Naive thymus-derived CD8-positive, alpha-beta T cell (primary cell): ENCODE results near the gene SPINK1. TPM values are rescaled to one million over a fixed set of nuclear protein-coding genes. Genes with fewer than 3 reads are reported as not detected.
A peak's percentile ranks its signal among the peaks of the same experiment; 100 is the strongest.
"Not testable (repeated sequence)": the region's sequence is repeated elsewhere in the genome, so short reads cannot be mapped to it uniquely, and the experiment has no call there.

ENCODE experiments used
- ATAC-seq, 2 donors: fragments of 150-1000 bp; cut with Tn5 transposase in 1 of 2; sonication (Bioruptor Pico), chemical (Tn5 transposase) in 1 of 2; 1 replicate in 1 of 2; 2 replicates in 1 of 2; pipeline ENCODE4 v1.10.0; 2021; ENCODE audit warnings: mild to moderate bottlenecking in 2 of 2, moderate library complexity in 2 of 2
- POLR2A ChIA-PET: fragments of 350-600 bp; sonication (Branson Sonifier 250); formaldehyde crosslinking; loops from one replicate; lab custom pipeline; 2021; ENCODE audit warnings: antibody characterized with exemption; lab: Charles Lee
- DNase-seq, 10 donors: peaks; one replicate each; pipeline versions ENCODE4 v3.0.0 to v3.0.0-alpha.2; 2020 to 2022
- H3K27ac Mint-ChIP-seq, 10 donors: one replicate each; pipeline ENCODE4 v1.8.0; 2020 to 2022; ENCODE audit warnings: mild to moderate bottlenecking in 10 of 10, mixed read lengths in 10 of 10, moderate library complexity in 4 of 10, inconsistent platforms in 1 of 10
- H3K27me3 Mint-ChIP-seq, 5 donors: one replicate each; pipeline ENCODE4 v1.8.0; 2021 to 2022; ENCODE audit warnings: mixed read lengths in 5 of 5
- H3K36me3 Mint-ChIP-seq, 3 donors: one replicate each; pipeline ENCODE4 v1.8.0; 2020 to 2022; ENCODE audit warnings: mixed read lengths in 3 of 3, mild to moderate bottlenecking in 2 of 3, inconsistent platforms in 1 of 3
- H3K4me1 Mint-ChIP-seq, 4 donors: one replicate each; pipeline ENCODE4 v1.8.0; 2021 to 2022; ENCODE audit warnings: mixed read lengths in 4 of 4
- H3K4me3 Mint-ChIP-seq, 10 donors: one replicate each; pipeline ENCODE4 v1.8.0; 2020 to 2022; ENCODE audit warnings: mild to moderate bottlenecking in 10 of 10, mixed read lengths in 10 of 10, moderate library complexity in 6 of 10, inconsistent platforms in 1 of 10
- H3K9me3 Mint-ChIP-seq, 9 donors: one replicate each; pipeline ENCODE4 v1.8.0; 2020 to 2022; ENCODE audit warnings: mixed read lengths in 9 of 9, mild to moderate bottlenecking in 3 of 9, inconsistent platforms in 1 of 9, moderate library complexity in 1 of 9
- polyA plus RNA-seq, 3 donors: library from polyadenylated mRNA; unstranded; fragments of 300-500 nt; fragmentation: Illumina TruSeq; gene quantifications; one replicate each; pipeline ENCODE4 v1.2.3, GENCODE V29; 2021
- total RNA-seq, 8 experiments: library from RNA in 2 of 8; stranded (reverse) in 2 of 8; gene quantifications; one replicate each; pipeline ENCODE4 v1.2.3 and lab custom pipeline; 2021 to 2026

Gene SPINK1
- total and polyA plus RNA-seq, 5 experiments from 2014 or later: not detected

DNA sequence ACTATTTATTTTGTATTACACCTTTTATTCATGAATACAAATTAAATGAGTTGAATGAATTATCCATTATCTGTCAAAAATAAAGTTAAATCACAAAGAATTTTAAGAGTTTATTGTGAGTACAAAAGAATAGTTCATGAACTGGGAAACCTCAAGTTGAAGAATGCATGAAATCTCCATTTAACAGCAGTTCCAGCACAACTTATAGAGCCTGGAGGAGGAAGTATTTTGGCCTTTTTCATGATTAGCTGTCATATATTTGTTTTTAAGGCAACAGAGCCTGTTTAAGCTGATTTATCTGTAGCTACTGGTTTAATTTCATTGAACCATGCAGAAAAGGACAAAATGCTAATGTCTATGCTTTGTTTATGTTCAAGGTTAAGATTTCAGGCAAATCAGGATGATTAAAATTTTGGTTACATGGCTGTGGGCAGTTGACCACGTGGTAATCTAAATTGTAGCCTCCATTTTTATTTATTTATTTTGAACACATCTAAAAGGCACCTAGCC lies 12.2 kb downstream of the SPINK1 start:
- peaks cover 0 to 9% (median 0%) of the 10 kb centered on the region in 5 donors for H3K27me3 Mint-ChIP-seq
- no peaks in the 10 kb centered on the region for H3K9me3 Mint-ChIP-seq
- no peak for DNase-seq
- POLR2A ChIA-PET: no interaction called here
- no peak overlapping the region for H3K4me3 Mint-ChIP-seq
- no peak overlapping the region for H3K27ac Mint-ChIP-seq
- H3K4me1 Mint-ChIP-seq: no peaks in the 10 kb centered on the region
- no peaks in the 10 kb centered on the region for H3K36me3 Mint-ChIP-seq
- ATAC-seq: no peak

- POLR2A ChIA-PET: no interaction called here
- H3K9me3 Mint-ChIP-seq: no peaks in the 10 kb centered on the region
- H3K4me3 Mint-ChIP-seq: no peak overlapping the region
- no peak for DNase-seq
- H3K27me3 Mint-ChIP-seq: peaks cover 0 to 9% (median 0%) of the 10 kb centered on the region in 5 donors
- H3K27ac Mint-ChIP-seq: no peak overlapping the region
- no peak for ATAC-seq
- no peaks in the 10 kb centered on the region for H3K4me1 Mint-ChIP-seq
- no peaks in the 10 kb centered on the region for H3K36me3 Mint-ChIP-seq
These were observed 13.2 kb downstream of the SPINK1 start for GRCh38 chr5:147818290-147818689.

DNA sequence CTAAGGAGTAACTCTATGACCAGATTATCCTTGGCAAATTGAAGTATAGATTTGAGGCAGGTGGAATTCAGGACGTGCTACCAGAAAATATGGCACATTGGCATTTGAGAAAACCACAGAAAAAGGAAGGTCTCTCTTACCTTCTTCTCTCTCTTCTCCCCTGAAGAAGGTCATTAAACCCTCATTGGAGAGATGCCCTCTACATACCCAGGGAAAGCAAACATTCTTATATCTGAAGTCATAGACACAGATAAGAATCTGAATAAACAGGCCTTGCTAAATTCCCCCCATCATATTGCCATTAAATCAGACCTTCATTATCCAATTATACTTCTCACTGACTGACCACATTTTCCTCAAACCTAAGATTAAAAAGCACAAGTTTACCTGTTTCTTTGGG lies 17.8 kb downstream of the SPINK1 start:
- H3K36me3 Mint-ChIP-seq: no peaks in the 10 kb centered on the region
- H3K27me3 Mint-ChIP-seq: no peaks in the 10 kb centered on the region
- no peak overlapping the region for H3K27ac Mint-ChIP-seq
- DNase-seq (no peak), ATAC-seq (no peak)
- no peaks in the 10 kb centered on the region for H3K4me1 Mint-ChIP-seq
- H3K9me3 Mint-ChIP-seq: no peaks in the 10 kb centered on the region
- POLR2A ChIA-PET: no interaction called here
- no peak overlapping the region for H3K4me3 Mint-ChIP-seq

DNA sequence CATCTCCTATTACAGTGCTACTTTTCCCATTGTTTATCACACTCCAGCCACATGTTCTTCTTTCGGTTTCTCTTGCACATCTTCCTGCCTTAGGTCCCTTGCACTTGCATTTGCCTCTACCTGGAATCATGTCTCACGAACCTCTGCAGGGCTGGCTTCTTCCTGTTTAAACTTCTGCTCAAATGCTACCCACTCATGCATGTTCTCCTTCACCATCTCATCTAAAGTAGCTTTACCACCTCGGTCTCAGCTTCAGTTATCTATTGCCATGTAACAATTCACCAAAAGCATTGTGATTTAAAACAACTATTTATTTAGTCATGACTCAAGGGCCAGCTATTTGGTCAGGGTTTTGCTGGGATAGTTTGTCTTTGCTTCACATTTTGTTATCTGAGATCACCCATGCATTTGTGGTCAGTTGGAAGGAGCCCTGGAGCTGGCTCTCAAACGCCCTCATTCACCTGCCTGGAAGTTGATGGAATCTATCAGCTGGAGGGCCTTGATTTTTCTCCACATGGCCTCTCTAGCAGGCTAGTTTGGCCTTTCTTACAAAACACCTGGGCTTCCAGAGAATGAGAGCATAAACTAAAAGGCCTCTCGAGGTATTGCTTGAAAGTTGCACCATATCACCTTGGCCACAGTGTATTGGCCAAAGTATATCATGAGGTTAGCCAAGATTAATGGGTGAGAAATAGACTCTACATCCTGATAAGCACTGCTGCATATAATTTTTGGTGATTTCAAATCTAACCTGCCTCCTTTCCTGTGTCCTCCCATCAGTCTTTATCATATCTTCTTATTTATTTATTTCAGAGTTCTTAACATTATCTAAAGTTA lies 21.4 kb downstream of the SPINK1 start:
- ATAC-seq: no peak
- peaks cover 0 to 2% (median 0%) of the 10 kb centered on the region in 5 donors for H3K27me3 Mint-ChIP-seq
- H3K4me3 Mint-ChIP-seq: no peak overlapping the region
- DNase-seq: no peak
- no peaks in the 10 kb centered on the region for H3K9me3 Mint-ChIP-seq
- peaks cover 0 to 9% (median 6%) of the 10 kb centered on the region in 4 donors for H3K4me1 Mint-ChIP-seq
- POLR2A ChIA-PET: no interaction called here
- H3K36me3 Mint-ChIP-seq: no peaks in the 10 kb centered on the region
- H3K27ac Mint-ChIP-seq: no peak overlapping the region

DNA sequence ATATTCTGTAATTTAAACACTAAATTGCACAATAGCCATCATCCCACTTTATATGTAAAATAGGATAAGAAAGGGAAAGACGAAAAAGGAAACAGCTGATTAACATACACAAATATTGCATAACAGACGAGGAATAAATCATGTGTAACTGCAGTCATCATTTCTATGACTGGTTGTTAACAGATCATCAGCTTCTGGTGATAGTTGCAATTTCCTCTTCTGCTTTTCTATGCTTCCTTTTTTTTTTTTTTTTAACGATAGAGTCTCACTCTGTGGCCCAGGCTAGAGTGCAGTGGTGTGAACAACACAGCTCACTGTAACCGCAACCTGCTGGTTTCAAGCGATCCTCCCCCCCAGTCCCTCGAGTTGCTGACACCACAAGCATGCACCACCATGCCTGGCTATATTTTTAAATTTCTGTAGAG lies 26.4 kb downstream of the SPINK1 start:
- POLR2A ChIA-PET: no interaction called here
- H3K36me3 Mint-ChIP-seq: no peaks in the 10 kb centered on the region
- H3K27ac Mint-ChIP-seq: peak overlapping the region in 4 of 10 donors; percentile 5 to 73 (median 52)
- peak overlapping the region in 3 of 10 donors; percentile 2 to 38 (median 24) for H3K4me3 Mint-ChIP-seq
- H3K27me3 Mint-ChIP-seq: peaks cover 0 to 2% (median 1%) of the 10 kb centered on the region in 5 donors
- ATAC-seq: peak in 1 of 2 donors; percentile 30
- no peaks in the 10 kb centered on the region for H3K9me3 Mint-ChIP-seq
- H3K4me1 Mint-ChIP-seq: peaks cover 0 to 30% (median 11%) of the 10 kb centered on the region in 4 donors
- DNase-seq: peak in 4 of 10 donors; percentile 13 to 43 (median 38)

- POLR2A ChIA-PET: no interaction called here
- ATAC-seq (no peak), DNase-seq (no peak)
- Mint-ChIP-seq H3K4me3 (no peak overlapping the region), H3K27me3 (peaks cover 0 to 7% (median 2%) of the 10 kb centered on the region in 5 donors), H3K4me1 (peaks cover 0 to 30% (median 11%) of the 10 kb centered on the region in 4 donors), H3K9me3 (no peaks in the 10 kb centered on the region), H3K27ac (no peak overlapping the region), H3K36me3 (no peaks in the 10 kb centered on the region)
These were observed 27.1 kb downstream of the SPINK1 start for GRCh38 chr5:147804334-147804733.

DNA sequence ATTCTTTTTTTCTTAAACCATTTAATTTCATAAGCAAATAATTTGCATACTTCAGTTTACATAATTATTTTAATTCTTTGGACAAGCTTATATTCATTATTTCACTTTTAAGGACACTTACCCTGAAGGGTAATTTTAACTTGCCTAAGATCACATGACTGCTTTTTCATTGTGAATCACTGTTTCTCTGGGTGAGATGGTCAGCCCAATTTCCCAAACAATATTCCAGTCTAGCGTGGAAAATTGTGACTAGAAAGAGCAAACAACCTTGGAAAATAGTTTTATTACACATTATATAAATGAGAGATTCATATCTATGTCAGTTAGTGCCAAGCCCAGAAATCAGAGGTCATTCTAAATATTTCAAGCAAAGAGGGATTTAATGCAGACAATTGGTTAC lies 27.5 kb downstream of the SPINK1 start:
- peaks cover 0 to 7% (median 2%) of the 10 kb centered on the region in 5 donors for H3K27me3 Mint-ChIP-seq
- H3K4me3 Mint-ChIP-seq: no peak overlapping the region
- peaks cover 0 to 30% (median 11%) of the 10 kb centered on the region in 4 donors for H3K4me1 Mint-ChIP-seq
- POLR2A ChIA-PET: no interaction called here
- no peaks in the 10 kb centered on the region for H3K36me3 Mint-ChIP-seq
- peak overlapping the region in 1 of 10 donors; percentile 14 for H3K27ac Mint-ChIP-seq
- H3K9me3 Mint-ChIP-seq: no peaks in the 10 kb centered on the region
- no peak for DNase-seq
- no peak for ATAC-seq

GRCh38 chr5:147803161-147803560 lies 28.3 kb downstream of the SPINK1 start:
- POLR2A ChIA-PET, H3K36me3 Mint-ChIP-seq, H3K4me3 Mint-ChIP-seq, H3K27me3 Mint-ChIP-seq, H3K9me3 Mint-ChIP-seq, DNase-seq, ATAC-seq: not testable (repeated sequence)
- H3K4me1 Mint-ChIP-seq: peaks cover 0 to 30% (median 11%) of the 10 kb centered on the region in 4 donors
- H3K27ac Mint-ChIP-seq: peak overlapping the region in 1 of 10 donors; percentile 14

DNA sequence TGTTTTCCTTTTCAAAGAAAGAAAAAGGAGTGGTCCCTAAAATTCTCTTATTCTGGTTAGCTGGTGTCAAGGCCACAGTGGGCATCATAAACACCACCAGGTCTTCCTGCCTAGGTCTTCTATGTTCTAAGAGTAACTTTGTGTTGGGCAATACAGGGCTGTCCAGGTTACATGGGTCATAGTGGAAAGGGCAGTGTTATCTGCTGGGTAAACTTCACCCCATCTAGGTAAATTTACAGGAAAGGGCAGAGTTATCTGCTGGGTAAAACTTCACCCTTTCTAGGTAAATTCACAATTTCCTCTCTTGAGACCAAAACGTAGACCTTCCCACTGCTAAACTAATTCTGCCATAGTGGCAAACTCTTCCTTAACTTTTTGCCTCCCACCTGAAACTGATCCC lies 30.0 kb downstream of the SPINK1 start:
- H3K36me3 Mint-ChIP-seq: no peaks in the 10 kb centered on the region
- peaks cover 0 to 30% (median 11%) of the 10 kb centered on the region in 4 donors for H3K4me1 Mint-ChIP-seq
- no peak for DNase-seq
- H3K27ac Mint-ChIP-seq: no peak overlapping the region
- H3K4me3 Mint-ChIP-seq: no peak overlapping the region
- no peaks in the 10 kb centered on the region for H3K9me3 Mint-ChIP-seq
- H3K27me3 Mint-ChIP-seq: peaks cover 0 to 18% (median 0%) of the 10 kb centered on the region in 5 donors
- no peak for ATAC-seq
- POLR2A ChIA-PET: no interaction called here

GRCh38 chr5:147800491-147800890 lies 31.0 kb downstream of the SPINK1 start:
- no peak for DNase-seq
- no peaks in the 10 kb centered on the region for H3K36me3 Mint-ChIP-seq
- no peak for ATAC-seq
- no peaks in the 10 kb centered on the region for H3K9me3 Mint-ChIP-seq
- H3K27ac Mint-ChIP-seq: no peak overlapping the region
- H3K27me3 Mint-ChIP-seq: peaks cover 0 to 19% (median 4%) of the 10 kb centered on the region in 5 donors
- POLR2A ChIA-PET: no interaction called here
- H3K4me3 Mint-ChIP-seq: no peak overlapping the region
- peaks cover 0 to 25% (median 10%) of the 10 kb centered on the region in 4 donors for H3K4me1 Mint-ChIP-seq

DNA sequence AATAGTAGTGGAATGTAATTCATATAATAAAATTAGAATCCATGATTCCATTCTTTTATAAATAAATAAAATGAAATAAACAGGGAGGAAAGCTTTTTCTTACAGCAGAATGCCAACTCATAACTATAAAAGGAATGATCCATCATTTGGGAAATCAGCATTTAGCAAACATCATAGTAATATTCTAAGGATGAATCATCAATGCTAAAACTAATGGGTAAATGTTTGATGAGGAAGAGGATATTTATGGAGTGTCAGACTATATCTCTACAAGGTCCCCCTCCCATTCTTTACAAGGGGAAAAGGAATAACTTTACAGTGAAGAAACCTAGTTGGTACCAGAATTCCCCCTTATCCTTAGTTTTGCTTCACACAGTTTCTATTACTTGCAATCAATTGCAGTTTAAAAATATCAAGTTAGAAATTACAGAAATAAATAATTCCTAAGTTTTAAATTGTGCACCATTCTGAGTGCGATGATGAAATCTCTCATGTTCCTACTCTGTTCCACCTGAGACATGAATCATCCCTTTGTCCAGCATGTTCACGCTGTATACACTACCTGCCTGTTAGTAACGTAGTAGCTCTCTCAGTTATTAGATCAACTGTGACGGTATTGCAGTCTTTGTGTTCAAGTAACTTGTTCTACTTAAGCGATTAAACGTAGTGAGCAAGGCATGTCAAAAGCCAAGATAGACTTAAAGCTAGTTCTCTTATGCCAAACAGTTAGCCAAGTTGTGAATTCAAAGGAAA lies 34.7 kb downstream of the SPINK1 start:
- no peaks in the 10 kb centered on the region for H3K4me1 Mint-ChIP-seq
- POLR2A ChIA-PET: no interaction called here
- no peak overlapping the region for H3K4me3 Mint-ChIP-seq
- H3K9me3 Mint-ChIP-seq: no peaks in the 10 kb centered on the region
- no peak for DNase-seq
- ATAC-seq: no peak
- H3K36me3 Mint-ChIP-seq: no peaks in the 10 kb centered on the region
- no peak overlapping the region for H3K27ac Mint-ChIP-seq
- H3K27me3 Mint-ChIP-seq: peaks cover 0 to 21% (median 4%) of the 10 kb centered on the region in 5 donors

DNA sequence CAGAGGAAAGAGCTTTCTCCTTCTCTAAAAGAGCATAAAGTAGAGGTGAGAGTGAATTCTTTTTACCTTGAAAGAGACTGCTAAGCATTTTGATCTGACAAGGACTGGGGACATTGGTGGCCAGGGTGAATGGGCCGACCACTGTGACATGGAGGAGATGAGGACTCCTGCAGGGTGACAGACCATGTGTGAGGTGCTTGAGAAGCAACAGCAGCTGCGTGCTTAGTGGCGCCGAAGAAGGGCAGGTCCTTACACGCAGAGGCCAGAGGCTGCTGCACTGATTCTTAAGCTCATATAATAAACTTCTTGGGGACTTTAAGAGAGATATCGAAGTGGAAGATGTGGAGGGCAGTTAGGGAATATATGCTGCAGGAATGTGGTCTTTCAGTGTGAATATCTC lies 40.3 kb downstream of the SPINK1 start:
- no peak overlapping the region for H3K27ac Mint-ChIP-seq
- H3K9me3 Mint-ChIP-seq: no peaks in the 10 kb centered on the region
- ATAC-seq (no peak), DNase-seq (no peak)
- H3K27me3 Mint-ChIP-seq: peaks cover 0 to 12% (median 3%) of the 10 kb centered on the region in 5 donors
- no peaks in the 10 kb centered on the region for H3K4me1 Mint-ChIP-seq
- POLR2A ChIA-PET: no interaction called here
- no peak overlapping the region for H3K4me3 Mint-ChIP-seq
- H3K36me3 Mint-ChIP-seq: no peaks in the 10 kb centered on the region

- POLR2A ChIA-PET: no interaction called here
- no peak for DNase-seq
- no peak for ATAC-seq
- Mint-ChIP-seq H3K27me3 (peaks cover 0 to 2% (median 0%) of the 10 kb centered on the region in 5 donors), H3K9me3 (no peaks in the 10 kb centered on the region), H3K36me3 (no peaks in the 10 kb centered on the region), H3K27ac (no peak overlapping the region), H3K4me1 (no peaks in the 10 kb centered on the region), H3K4me3 (no peak overlapping the region)
These were observed 41.7 kb downstream of the SPINK1 start for GRCh38 chr5:147789820-147790219.
